GM18498 (cell line): ENCODE data around the gene SYK.
"Not testable (repeated sequence)": the region's sequence is repeated elsewhere in the genome, so short reads cannot be mapped to it uniquely, and the experiment has no call there.

Experiments
- ATAC-seq: cut with Tn5 transposase; IDR thresholded peaks from one replicate; pipeline ENCODE4 v1.9.1; 2021; ENCODE audit warnings: mild to moderate bottlenecking, moderate library complexity; ENCODE audit not compliant: unreplicated experiment

SYK gene

DNA sequence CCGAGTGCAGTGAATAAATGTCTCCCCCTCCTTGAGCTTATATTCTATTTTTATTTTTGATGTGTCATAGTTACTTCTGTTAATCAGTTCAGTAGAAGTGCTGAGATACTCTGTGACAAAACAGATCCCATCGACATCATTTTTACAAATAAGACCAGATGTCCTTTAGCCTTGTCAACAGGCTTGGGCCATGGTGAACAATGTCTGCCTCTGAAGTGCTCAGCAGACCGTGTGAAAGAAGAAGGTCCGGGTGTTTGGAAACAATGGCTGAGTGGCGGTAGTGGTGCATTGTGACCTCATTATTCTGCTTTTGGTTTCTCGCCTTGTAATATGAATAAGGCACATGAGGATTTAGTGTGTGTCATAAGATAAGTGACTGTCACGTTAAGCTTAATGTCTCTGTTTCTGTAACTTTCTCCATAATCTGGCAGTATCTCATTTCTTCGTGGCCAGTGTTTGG is 71.2 kb downstream of the SYK start:
- ATAC-seq, result no peak

DNA sequence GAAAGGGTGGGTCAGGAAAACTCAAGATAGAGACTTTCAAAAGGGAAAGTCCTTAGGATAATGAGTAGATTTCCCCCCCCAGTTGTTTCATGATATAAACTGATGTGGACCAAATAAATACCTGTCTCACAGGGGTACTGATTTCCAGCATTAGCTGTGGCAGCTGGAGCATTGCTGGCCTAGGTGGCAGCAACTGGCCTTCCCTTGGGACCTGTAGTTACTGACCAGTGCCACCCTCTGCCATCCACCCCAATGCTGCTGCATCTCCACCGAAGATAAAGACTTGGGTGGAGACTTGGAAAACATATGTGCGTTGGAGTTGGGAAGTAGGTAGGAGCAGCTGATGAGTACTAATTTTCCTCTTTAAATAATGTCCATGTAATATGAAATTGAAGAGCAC is 71.8 kb downstream of the SYK start:
- ATAC-seq, result no peak

DNA sequence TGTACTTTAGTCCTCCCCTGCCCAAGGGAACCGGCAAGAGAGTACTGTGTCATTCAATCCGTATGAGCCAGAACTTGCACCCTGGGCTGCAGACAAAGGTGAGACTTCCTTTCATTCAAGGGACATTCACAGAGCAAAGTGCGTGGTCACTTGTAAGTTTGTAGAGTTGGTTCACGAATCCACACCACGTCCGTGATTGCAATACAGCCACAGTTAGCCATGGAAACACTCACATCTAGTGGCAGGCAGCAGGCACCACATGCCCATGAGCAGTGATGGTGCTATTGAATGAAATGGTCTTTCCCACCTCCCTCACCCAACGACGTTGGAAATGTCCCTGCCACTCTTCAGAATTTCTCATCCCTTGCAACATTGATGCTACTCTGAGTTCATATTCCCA is 72.6 kb downstream of the SYK start:
- ATAC-seq, result no peak

DNA sequence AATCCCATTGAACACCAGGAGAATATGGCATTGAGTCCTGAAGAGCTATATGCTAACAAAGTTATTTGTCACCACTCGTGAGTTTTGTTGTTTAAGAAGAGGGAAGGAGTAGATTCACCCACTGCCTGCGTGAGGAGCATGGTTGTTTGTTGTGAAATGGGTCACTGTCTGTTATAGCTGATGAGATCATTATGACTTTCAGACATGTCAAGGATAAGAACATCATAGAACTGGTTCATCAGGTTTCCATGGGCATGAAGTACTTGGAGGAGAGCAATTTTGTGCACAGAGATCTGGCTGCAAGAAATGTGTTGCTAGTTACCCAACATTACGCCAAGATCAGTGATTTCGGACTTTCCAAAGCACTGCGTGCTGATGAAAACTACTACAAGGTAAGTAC is 76.9 kb downstream of the SYK start:
- ATAC-seq, result no peak

DNA sequence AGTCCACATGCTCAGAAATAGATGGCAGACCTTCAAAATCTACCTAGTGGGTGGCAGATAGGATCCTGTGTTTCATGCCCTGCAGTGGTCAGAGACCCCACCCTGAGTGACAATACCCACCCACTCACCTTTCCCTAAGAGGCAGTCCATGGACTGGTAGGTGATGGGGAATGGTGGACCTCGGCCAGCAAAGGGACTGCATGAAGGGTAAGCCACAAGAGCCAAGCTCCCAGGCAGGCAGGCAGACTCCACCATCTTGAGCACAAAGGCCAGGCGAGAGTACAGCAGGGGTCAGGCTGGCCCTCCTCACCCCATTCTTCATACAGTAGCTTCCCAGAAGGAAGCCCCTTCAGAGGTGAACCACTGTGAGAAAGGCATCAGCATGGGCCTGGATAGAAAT is 78.4 kb downstream of the SYK start:
- no peak for ATAC-seq

DNA sequence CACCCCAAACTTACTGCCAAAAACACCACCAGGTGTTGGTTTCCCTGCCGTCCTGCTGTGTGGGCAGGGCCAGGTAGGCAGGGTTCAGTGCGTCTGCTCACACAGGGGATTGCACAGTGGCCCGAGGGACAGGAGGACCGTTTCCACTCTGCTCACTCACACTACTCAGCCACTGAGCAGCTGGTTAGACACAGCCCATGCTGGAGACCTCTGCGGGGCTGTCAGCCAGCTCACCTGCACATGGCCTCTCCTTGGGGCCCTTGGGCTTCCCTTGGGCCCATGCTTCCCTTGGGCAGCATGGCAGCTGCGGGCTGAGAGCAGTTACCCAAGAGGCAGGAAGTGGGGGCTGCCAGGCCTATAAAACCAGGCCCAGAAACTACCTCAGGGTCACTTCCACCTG is 79.0 kb downstream of the SYK start:
- ATAC-seq, result no peak

DNA sequence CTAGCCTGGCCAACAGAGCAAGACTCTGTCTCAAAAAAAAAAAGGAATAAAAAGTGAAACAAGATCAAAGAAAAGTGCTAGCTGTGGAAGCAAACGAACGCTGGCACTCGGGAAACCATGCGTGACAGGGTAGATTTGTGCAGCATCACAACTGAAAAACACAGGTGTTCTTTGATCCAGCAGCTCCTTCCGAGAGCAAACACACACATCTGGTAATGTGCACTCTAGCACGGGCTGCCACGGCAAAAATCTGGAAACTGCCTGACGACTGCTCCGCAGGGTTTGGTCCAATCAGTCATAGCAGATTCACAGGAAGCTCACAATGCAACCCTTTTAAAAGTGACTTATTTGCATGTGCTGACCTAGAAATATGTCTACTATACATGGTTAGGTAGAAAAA is 80.0 kb downstream of the SYK start:
- peak; percentile 77 for ATAC-seq

DNA sequence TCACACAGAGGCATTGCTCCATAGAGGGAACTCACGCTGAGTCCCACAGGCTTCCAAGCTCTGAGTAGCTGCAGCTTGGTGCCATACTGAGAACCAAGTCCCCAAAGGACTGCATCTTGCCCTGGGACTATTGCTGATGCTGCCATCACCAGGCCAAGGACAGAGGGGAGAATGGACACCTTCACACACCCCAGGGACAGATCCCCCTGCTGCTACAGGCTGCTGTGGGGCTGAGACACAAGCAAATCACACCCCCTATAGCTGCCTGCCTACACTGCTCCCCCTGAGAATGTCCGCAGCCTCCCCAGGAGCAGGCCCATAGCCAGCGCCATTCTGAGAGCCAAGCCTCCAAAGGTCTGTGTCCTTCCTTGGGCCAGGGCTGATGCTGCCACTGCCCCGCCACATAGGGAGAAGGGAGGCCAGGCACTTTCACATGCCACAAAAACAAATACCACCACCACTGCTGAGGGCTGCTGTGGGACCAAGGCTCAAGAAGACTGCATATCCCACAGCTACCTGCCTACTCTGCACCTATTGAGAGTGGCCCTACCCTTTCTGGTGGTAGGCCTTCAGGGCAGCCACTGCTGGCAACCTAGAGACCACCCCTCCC is 81.5 kb downstream of the SYK start:
- ATAC-seq, result no peak

DNA sequence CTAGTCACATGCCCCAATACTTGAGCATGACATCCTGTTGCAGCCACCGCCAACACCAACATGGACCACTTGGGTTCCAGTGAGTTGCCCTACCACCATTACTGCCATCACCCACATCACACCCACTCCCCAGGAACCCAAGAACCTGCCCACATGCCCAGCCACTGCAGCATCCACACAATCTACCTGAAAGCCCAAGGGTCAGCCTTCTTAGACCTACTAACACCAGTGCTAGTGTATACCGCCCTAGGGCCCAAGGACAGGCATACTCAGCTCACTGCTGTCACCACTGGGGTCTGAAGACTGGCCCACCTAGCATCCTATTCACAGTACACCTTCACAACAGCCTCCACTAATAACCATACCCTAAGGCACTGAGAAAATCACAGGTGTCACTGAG is 82.0 kb downstream of the SYK start:
- ATAC-seq, result no peak

DNA sequence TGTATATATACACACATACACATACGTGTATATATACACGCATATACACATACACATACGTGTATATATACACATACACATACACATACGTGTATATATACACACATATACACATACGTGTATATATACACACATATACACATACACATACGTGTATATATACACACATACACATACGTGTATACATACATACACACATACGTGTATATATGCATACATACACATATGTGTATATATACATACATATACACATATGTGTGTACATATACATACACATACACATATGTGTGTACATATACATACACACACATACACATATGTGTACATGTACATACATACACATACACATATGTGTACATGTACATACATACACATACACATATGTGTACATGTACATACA is 82.6 kb downstream of the SYK start:
- ATAC-seq, result no peak

DNA sequence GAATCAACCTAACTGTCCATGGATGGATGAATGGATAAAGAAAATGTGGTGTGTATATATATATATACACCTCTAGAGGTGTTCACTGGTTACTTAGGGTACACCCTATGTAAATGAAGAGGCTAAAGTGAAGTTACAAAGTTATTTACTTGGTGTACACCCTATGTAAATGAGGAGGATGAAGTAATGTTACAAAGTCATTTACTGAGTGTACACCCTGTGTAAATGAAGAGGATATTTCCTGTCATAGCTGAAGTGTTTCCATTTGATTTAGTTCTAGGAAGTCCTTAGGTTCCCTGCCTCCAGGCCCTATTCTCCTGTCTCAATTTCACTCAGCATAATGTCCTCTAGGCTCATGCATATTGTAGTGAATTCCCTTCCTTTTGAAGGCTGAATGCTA is 85.2 kb downstream of the SYK start:
- ATAC-seq, result not testable (repeated sequence)

DNA sequence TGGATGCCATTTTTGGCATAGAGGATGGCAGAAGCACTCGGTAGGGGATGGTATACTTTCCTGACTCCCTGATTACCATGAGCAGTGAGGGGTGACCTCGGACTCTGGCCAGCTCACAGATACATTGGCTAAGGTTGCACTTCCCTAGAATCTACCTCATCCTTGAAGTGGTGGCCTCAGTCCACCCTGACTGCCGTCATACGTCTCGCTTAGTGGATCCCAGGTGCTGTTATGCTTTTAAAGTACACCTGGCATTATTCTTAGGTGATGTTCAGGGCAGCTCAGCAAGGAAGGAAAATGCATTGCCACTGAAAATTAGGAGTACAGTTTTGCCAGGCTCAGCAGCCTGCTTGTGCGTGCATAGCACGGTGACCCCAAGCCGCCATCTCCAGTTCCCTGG is 87.3 kb downstream of the SYK start:
- no peak for ATAC-seq

DNA sequence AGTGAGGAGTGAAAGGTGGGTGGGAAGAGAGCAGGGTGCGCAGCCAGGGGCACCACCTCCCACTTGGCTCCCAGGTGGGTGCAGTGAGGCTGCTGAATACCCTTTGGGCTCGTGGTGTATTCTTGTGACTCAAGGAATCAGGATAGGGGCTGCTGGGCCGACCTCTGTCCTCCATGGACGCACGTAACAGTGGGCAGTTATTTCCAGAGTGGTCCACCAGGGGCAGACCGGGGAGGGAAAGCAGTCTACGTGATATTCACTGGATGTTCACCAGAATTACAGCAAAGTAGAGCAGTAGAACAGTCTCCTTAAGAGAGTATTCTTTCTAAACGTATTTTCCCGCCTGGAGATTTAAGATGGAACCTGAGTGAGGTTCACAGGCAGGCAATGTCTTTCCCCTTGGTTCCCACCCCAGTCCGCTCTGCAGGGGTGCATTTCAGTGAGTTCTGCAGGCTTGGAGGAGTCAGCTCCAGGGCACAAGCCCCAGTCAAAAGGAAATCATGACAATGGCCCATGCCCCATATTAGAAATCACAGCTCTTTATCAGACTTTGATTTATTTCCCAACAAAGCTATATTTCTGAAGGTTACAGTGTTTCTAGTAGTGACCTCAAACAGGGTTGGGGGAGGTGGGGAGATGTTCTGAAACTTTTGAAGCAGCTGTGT is 88.7 kb downstream of the SYK start:
- ATAC-seq, result no peak

DNA sequence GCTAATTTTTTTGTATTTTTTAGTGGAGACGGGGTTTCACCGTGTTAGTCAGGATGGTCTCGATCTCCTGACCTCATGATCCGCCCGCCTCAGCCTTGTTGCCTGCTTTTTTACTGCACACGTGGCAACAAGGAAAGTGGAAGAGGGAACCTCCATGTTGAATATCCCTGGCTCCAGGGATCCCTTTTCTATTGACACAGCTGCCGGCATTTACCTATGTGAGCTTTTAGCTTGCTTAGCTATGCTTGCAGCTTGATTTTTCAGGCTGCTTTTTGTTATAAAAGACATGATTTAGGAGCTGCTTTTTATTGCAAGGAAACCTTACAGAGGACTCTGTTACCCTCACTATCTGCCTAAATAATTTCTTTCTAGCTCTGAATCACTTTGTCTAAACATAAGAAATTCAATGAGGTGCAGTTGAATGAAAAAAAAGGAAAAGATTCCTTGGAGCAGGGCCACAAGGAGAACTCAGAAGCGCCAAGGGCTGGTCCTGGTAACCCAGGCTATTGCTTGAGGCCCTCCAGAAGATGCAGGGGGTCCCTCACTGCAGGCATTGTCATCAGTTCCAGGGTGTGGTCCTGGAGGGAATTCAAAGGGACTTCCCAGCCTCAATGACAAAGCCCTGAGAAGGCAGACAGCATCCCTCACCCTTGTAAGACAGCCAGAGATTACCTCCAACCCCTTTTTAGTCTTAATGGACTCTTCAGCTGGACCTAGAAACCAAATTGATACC is 89.9 kb downstream of the SYK start:
- ATAC-seq, result no peak

DNA sequence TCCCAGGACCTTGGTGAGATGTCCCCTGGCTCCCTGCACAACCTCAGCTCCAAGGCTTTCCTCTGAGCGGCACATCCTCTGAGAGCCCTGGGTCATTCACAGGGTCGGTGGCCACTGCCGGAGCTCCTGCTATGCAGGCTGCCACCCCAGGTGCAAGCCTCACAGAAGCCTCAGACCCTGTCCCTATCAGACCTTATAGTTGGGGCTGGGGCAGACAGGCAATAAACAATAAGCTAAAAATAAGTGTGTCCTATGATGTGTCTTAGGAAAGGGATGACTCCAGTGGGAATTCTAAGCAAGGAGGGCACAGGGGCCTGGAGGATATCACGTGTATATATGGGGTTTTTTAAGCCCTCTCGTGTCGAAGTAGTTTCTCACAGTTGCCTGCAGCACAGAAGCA is 91.3 kb downstream of the SYK start:
- no peak for ATAC-seq

DNA sequence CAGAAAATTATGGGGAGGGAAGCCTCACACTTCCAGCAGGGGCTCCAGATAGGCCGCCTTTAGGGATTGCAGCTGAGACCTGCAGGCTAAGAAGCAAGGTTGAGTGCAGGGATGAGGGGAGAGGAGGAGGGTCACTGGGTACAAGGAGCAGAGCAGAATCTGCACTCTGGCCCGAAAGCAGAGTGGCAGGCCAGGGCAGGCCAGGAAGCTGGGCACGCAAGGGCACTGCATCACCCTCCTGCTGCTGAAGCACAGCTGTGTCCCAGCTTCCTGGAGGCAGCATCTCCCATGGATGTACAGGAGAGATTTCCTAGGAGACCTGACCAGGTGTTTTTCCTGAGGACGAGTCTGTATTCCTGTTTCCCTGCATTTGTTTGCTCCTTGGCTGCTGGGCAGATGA is 92.1 kb downstream of the SYK start:
- ATAC-seq, result no peak

DNA sequence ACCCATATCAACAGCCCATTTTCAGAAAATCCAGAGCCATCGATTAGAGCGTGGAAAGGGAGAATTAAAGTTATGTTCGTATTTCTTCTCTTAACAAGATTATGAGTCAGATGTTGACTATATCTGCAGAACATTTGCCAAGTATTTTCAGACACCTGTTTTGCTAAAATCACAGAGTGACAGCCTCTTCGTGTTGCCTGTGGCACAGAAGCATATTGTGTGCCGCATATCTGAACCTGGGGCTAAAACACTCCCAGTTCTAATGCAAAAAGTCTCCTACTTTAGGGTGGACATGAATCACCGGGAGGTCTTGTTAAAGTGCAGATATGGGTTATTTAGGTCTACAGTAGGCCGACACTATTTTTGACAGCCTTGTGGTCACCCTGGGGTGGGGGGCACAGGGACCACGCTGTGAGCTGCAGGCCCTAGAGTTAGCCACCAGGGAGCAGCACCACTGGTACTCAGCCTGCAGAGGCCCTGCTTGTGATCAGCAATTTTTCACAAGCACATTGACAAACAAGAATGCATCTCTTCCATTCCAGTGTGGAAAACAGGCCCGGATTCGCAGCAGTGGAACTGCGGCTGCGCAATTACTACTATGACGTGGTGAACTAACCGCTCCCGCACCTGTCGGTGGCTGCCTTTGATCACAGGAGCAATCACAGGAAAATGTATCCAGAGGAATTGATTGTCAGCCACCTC is 93.5 kb downstream of the SYK start:
- ATAC-seq, result no peak

DNA sequence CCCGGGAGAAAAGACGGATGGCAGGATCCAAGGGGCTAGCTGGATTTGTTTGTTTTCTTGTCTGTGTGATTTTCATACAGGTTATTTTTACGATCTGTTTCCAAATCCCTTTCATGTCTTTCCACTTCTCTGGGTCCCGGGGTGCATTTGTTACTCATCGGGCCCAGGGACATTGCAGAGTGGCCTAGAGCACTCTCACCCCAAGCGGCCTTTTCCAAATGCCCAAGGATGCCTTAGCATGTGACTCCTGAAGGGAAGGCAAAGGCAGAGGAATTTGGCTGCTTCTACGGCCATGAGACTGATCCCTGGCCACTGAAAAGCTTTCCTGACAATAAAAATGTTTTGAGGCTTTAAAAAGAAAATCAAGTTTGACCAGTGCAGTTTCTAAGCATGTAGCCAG is 94.2 kb downstream of the SYK start:
- ATAC-seq, result no peak

DNA sequence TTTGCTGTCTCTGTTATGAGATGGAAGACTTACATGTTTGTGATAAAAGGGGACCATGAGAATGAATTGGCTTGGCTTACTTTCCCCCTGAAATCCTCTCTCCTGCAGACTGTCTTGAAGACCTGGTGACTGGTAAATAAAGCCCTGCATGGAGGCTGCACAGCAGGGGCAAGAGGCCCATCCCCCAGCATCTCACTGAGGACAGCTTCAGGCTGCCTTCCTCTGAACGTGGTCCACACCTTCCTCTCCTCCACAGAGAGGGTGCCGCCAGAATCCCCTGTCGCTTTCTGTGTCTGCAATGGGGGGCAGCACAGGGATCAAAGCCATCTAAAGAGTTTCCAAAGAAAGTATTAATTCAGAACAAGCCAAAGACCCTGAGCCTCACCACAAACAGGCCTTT is 94.6 kb downstream of the SYK start:
- no peak for ATAC-seq

DNA sequence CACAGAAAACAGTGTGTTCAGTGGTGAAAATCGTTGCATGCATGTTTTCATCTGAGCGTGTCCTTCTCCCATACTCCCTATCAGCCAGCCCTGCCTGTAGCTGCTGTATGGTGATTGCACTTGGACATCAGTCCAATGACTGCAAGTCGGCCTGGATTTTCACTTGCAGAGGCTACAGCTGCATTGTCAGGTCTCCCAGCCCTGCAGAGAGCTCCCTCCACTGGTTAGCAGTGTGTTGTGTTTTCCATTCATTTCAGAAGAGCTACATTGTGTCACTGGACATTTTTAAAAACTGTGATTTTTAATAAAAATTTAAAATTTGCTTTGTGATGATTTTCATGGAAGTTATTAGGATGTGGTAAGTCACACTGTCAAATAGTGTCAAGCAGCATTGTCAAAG is 96.6 kb downstream of the SYK start:
- no peak for ATAC-seq

DNA sequence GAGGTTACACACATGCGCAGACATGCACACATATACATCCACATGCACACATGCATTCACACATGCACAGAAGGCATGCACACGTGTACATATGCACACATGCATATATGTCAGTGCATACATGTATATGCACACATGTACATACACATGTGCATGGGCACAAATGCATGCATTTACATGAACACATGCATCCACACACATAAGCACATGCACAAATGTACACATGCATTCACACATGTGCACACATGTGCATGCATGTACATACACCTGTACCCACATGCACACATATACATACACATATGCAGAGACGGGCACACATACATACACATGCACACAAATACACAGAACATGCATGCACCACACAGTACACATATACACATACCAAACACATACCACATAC is 97.7 kb downstream of the SYK start:
- no peak for ATAC-seq

DNA sequence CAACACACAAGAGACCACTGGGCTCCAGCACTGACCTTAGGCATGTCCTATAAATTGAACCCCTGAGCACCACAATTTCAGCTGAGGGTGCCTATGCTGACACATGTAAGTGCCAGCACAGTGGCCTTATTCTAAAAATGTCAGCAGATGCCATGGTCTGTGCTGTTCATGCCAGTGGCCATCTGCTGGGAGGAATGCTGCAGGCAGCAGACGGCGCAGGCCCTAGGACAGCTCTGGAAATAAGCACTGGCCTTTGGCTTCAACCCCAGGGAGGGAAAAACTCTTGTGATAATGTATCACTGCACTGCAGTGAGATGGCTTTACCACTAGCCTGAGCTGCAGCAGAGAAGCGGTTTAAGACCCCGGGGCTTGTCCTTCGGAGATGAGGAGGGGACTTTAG is 98.5 kb downstream of the SYK start:
- no peak for ATAC-seq
